Measurements from ENCODE around the gene TAS1R3.

The TAS1R3 gene

DNA sequence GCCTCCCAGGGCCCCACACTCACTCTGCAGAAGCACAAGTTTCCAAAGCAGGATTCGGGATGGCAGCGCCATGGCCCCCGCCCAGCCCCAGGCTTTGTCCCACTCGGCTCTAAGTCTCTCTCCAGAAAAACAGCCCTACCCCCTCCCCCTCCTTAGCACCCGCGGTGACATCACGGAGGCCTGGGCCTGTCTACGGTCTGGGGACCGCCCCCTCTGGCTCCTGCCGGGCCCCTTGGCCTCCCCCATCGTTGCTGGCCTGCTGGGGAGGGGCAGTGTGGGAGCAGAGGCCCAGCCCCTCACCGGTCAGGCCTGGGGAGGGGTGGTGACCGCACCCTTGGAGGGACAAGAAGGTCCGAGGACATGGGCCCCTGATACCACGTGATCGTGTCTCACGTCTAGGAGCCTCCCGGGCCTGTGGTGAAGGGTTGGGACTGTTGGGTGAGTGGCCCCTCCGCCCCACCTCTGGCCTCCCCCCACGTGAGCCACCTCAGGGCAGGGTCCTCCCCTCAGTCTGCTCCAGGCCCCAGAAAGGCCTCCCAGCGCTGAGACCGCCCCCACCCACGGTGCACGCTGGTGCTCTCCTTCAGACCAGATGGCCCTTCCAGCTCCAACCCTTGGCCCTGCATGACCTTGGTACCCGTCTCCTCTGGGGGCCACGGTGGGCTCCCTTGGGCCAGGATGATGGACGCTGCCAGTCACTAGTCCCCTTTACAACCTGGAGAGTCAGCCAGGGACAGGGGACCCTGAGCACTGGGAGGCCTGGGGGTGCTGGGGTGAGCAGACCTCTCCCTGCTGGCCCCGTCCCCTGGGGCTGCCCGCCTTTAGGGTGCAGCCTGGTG is 27.6 kb downstream of the TAS1R3 start, which contains the start of gene MXRA8:
MXRA8 (minus strand) TSS at position 123 of the 839 bp plus-strand sequence; CDS start at position 72, 51 bp downstream.
- CTCF ChIA-PET = interaction anchor here (1.2 kb wide), 1 partner anchor 13 kb away, joined by 3 read pairs; no protein-coding TSS in a partner anchor
- Histone ChIP-seq H3K36me3 (ENCODE audit: control insufficient read depth in 4 of 4, insufficient read depth in 4 of 4, low read length in 3 of 4) (no peaks in the 10 kb centered on the region), H3K27ac (ENCODE audit: insufficient read depth in 1 of 2, low read depth in 1 of 2, low read length in 2 of 2, poor library complexity in 1 of 2, severe bottlenecking in 2 of 2) (no peak within 1 kb of the TSS), H3K9me3 (ENCODE audit: control extremely low read depth in 1 of 5, control insufficient read depth in 4 of 5, insufficient read depth in 2 of 5, low read depth in 1 of 5, low read length in 4 of 5) (peaks cover 0 to 1% (median 0%) of the 10 kb centered on the region in 5 experiments), H3K4me1 (ENCODE audit: control extremely low read depth in 1 of 4, control insufficient read depth in 4 of 4, insufficient read depth in 4 of 4, low read length in 3 of 4) (peaks cover 0 to 16% (median 9%) of the 10 kb centered on the region in 4 experiments), H3K4me3 (ENCODE audit: control insufficient read depth in 1 of 7, extremely low read depth in 1 of 7, insufficient read depth in 4 of 7, low read depth in 2 of 7, low read length in 6 of 7) (peak within 1 kb of the TSS in 1 of 7 experiments; percentile 8), H3K27me3 (replicated peaks in 2 of 5; ENCODE audit: control insufficient read depth in 4 of 5, insufficient read depth in 5 of 5, low read length in 4 of 5) (peaks cover 0 to 86% (median 21%) of the 10 kb centered on the region in 5 experiments)
- POLR2A ChIA-PET = no interaction called here
- peak in 1 of 3 donors; percentile 45 for DNase-seq
- WGBS (ENCODE audit: insufficient coverage) = 36% methylated on average over 26 of the region's 29 CpGs

DNA sequence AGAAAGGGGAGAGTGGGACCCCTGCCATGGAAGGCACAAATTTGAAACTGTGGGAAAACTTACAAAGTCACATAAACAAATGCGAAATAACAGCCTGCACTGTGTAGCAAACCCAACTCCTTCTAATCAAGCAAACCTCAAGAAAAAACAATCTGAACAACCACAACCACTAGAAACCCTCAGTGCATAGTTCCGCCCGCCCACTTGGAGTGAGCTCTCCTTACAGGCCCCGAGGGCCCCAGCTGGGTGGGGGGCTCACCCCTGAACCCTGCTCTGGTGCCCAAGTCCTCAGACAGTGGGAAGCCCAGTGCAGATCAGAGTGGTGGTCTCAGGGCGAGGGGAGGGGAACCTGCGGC is 28.2 kb downstream of the TAS1R3 start:
- ChIA-PET POLR2A (no interaction called here), CTCF (no interaction called here)
- WGBS (ENCODE audit: insufficient coverage) = 70% methylated on average over 2 of the region's 6 CpGs
- peaks cover 0 to 1% (median 0%) of the 10 kb centered on the region in 5 experiments for H3K9me3 ChIP-seq (ENCODE audit: control extremely low read depth in 1 of 5, control insufficient read depth in 4 of 5, insufficient read depth in 2 of 5, low read depth in 1 of 5, low read length in 4 of 5)
- peaks cover 0 to 82% (median 21%) of the 10 kb centered on the region in 5 experiments for H3K27me3 ChIP-seq (replicated peaks in 2 of 5; ENCODE audit: control insufficient read depth in 4 of 5, insufficient read depth in 5 of 5, low read length in 4 of 5)
- H3K36me3 ChIP-seq (ENCODE audit: control insufficient read depth in 4 of 4, insufficient read depth in 4 of 4, low read length in 3 of 4) = no peaks in the 10 kb centered on the region
- DNase-seq = no peak
- no peak overlapping the region for H3K27ac ChIP-seq (ENCODE audit: insufficient read depth in 1 of 2, low read depth in 1 of 2, low read length in 2 of 2, poor library complexity in 1 of 2, severe bottlenecking in 2 of 2)
- no peak overlapping the region for H3K4me3 ChIP-seq (ENCODE audit: control insufficient read depth in 1 of 7, extremely low read depth in 1 of 7, insufficient read depth in 4 of 7, low read depth in 2 of 7, low read length in 6 of 7)
- peaks cover 0 to 10% (median 7%) of the 10 kb centered on the region in 4 experiments for H3K4me1 ChIP-seq (ENCODE audit: control extremely low read depth in 1 of 4, control insufficient read depth in 4 of 4, insufficient read depth in 4 of 4, low read length in 3 of 4)

DNA sequence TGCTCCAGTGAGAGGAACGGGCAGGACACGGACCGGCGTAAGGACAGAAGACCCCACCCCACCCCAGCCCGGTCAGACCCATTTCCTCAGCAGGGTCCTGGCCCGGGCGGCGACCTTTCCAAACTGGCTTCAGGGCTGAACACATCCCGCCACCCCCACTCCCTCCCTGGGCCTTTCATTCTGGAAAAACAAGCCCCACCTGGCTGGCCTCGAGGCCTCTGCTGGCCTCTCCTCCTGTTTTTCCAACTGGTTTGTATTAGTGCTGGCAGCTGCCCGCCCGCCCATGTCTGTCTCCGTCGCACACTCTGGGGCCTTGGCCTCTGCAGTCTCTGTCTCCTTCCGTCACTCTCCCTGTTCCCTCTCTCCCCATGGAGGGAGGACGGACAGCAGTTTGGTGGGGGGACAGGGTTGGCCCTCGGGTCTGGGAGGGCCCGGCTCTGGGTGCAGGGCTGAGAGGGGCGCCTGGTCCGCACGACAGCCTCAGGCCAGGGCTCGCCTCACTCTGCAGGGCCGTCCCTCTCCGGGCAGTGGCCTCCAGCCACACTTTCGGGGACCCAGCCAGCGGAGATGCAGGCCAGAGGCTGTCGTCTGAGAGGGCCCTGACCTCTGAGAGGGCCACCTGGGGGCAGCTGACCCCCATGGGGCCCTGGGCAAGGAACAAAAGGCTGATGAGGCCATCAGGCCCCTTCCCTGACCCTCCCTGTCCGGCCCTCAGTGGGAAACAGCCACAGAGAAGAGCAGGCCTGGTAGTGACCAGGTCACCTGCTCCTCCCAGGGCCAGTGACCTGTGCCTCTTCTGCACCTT is 28.8 kb downstream of the TAS1R3 start:
- ChIA-PET POLR2A (no interaction called here), CTCF (no interaction called here)
- Histone ChIP-seq H3K27ac (ENCODE audit: insufficient read depth in 1 of 2, low read depth in 1 of 2, low read length in 2 of 2, poor library complexity in 1 of 2, severe bottlenecking in 2 of 2) (no peak overlapping the region), H3K9me3 (ENCODE audit: control extremely low read depth in 1 of 5, control insufficient read depth in 4 of 5, insufficient read depth in 2 of 5, low read depth in 1 of 5, low read length in 4 of 5) (peaks cover 0 to 1% (median 0%) of the 10 kb centered on the region in 5 experiments), H3K4me3 (ENCODE audit: control insufficient read depth in 1 of 7, extremely low read depth in 1 of 7, insufficient read depth in 4 of 7, low read depth in 2 of 7, low read length in 6 of 7) (no peak overlapping the region), H3K4me1 (ENCODE audit: control extremely low read depth in 1 of 4, control insufficient read depth in 4 of 4, insufficient read depth in 4 of 4, low read length in 3 of 4) (peaks cover 0 to 8% (median 2%) of the 10 kb centered on the region in 4 experiments), H3K36me3 (ENCODE audit: control insufficient read depth in 4 of 4, insufficient read depth in 4 of 4, low read length in 3 of 4) (no peaks in the 10 kb centered on the region), H3K27me3 (replicated peaks in 2 of 5; ENCODE audit: control insufficient read depth in 4 of 5, insufficient read depth in 5 of 5, low read length in 4 of 5) (peaks cover 0 to 77% (median 21%) of the 10 kb centered on the region in 5 experiments)
- no peak for DNase-seq
- WGBS (ENCODE audit: insufficient coverage) = 73% methylated on average over 19 of the region's 28 CpGs

DNA sequence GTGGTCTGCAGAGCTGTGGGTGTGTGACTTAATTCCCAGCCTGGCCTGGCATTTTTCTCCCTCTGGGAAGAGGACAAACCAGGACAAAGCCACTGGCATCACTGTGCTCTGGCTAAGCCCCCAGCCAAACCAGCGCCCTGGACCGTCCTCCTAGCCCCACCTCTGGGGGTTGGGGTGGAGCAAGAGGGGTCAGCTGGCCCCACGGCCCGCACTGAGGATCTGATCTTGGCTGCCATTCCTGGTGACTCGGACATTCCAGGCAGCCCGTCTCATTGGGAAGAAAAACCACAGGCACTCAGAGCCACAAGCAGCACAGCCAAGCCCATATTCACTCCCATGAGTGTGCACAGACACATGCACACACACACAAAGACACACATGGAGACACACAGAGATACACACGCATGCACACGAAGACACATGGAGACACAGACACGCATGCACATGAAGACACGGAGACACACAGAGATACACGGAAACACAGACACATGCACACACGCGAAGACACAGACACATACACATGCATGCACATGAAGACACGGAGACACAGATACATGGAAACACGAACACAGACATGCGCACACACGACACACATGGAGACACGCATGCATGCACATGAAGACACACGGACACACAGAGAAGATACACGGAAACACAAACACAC is 29.6 kb downstream of the TAS1R3 start:
- H3K36me3 ChIP-seq (ENCODE audit: control insufficient read depth in 4 of 4, insufficient read depth in 4 of 4, low read length in 3 of 4) = no peaks in the 10 kb centered on the region
- POLR2A ChIA-PET = no interaction called here
- WGBS (ENCODE audit: insufficient coverage) = 82% methylated on average over 15 of the region's 20 CpGs
- peaks cover 0 to 71% (median 21%) of the 10 kb centered on the region in 5 experiments for H3K27me3 ChIP-seq (replicated peaks in 2 of 5; ENCODE audit: control insufficient read depth in 4 of 5, insufficient read depth in 5 of 5, low read length in 4 of 5)
- H3K27ac ChIP-seq (ENCODE audit: insufficient read depth in 1 of 2, low read depth in 1 of 2, low read length in 2 of 2, poor library complexity in 1 of 2, severe bottlenecking in 2 of 2) = no peak overlapping the region
- DNase-seq = no peak
- H3K4me1 ChIP-seq (ENCODE audit: control extremely low read depth in 1 of 4, control insufficient read depth in 4 of 4, insufficient read depth in 4 of 4, low read length in 3 of 4) = peaks cover 0 to 5% (median 2%) of the 10 kb centered on the region in 4 experiments
- peaks cover 0 to 1% (median 0%) of the 10 kb centered on the region in 5 experiments for H3K9me3 ChIP-seq (ENCODE audit: control extremely low read depth in 1 of 5, control insufficient read depth in 4 of 5, insufficient read depth in 2 of 5, low read depth in 1 of 5, low read length in 4 of 5)
- CTCF ChIA-PET = no interaction called here
- no peak overlapping the region for H3K4me3 ChIP-seq (ENCODE audit: control insufficient read depth in 1 of 7, extremely low read depth in 1 of 7, insufficient read depth in 4 of 7, low read depth in 2 of 7, low read length in 6 of 7)

DNA sequence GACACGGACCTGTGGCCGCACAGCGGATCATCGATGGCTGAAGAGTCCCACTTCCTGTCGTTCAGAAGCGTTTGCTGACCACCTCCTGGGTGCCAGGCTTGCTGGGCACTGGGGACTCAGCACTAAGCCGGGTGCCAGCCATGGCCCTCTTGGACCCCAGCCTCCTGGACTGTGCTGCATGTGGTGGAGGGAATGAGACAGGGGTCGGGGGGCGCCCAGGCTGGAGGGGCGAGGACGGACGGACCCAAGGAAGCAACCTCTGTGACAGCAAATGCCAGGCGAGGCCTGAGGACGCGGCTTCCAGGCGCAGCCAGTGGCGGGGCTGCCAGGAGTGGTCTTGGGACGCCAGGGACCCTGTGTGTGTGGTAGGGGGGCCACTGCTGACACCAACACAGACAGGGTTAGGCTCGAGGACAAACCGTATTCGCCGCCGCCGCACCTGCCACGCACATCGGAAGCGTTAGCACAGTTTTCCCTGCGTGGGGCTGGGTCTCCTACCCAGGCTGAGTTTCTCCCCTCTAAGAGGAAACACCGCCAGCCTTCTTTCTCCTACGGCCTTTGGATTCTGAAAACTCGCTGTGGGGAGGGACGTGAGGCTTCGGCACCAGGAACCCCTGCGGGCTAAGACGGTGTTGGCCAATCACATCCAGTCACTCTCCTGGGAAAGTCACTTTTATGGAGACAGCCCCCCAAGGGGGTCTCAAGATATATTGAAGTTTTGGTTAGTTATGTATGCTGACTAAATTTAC is 30.3 kb downstream of the TAS1R3 start:
- no peak overlapping the region for H3K4me3 ChIP-seq (ENCODE audit: control insufficient read depth in 1 of 7, extremely low read depth in 1 of 7, insufficient read depth in 4 of 7, low read depth in 2 of 7, low read length in 6 of 7)
- H3K4me1 ChIP-seq (ENCODE audit: control extremely low read depth in 1 of 4, control insufficient read depth in 4 of 4, insufficient read depth in 4 of 4, low read length in 3 of 4) = peaks cover 0 to 5% (median 2%) of the 10 kb centered on the region in 4 experiments
- no peaks in the 10 kb centered on the region for H3K36me3 ChIP-seq (ENCODE audit: control insufficient read depth in 4 of 4, insufficient read depth in 4 of 4, low read length in 3 of 4)
- ChIA-PET CTCF (no interaction called here), POLR2A (no interaction called here)
- 81% methylated on average over 29 of the region's 35 CpGs for WGBS (ENCODE audit: insufficient coverage)
- peaks cover 0 to 71% (median 21%) of the 10 kb centered on the region in 5 experiments for H3K27me3 ChIP-seq (replicated peaks in 2 of 5; ENCODE audit: control insufficient read depth in 4 of 5, insufficient read depth in 5 of 5, low read length in 4 of 5)
- no peak overlapping the region for H3K27ac ChIP-seq (ENCODE audit: insufficient read depth in 1 of 2, low read depth in 1 of 2, low read length in 2 of 2, poor library complexity in 1 of 2, severe bottlenecking in 2 of 2)
- peaks cover 0 to 4% (median 0%) of the 10 kb centered on the region in 5 experiments for H3K9me3 ChIP-seq (ENCODE audit: control extremely low read depth in 1 of 5, control insufficient read depth in 4 of 5, insufficient read depth in 2 of 5, low read depth in 1 of 5, low read length in 4 of 5)
- DNase-seq = no peak

DNA sequence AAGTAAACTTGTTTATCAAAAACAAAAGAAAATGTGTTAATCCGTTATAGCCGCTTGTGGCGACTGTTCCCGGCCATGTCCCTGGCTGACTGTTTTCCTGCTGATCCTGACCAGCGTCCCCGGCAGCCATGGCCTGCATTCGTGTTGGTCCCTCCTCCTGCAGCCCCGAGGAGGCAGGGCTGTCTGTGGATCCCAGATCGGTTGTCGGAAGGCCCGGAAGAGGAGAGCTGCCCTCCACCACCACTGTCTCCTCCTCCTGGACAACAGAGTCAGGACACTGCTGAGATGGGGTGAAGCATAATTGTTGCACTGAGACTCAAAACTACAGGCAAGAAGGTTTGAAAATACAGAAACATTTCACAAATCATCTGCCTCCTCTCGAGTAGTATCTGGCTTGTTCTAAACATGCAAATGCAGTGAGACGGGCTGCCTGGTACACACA is 30.9 kb downstream of the TAS1R3 start:
- CTCF ChIA-PET = no interaction called here
- H3K27ac ChIP-seq (ENCODE audit: insufficient read depth in 1 of 2, low read depth in 1 of 2, low read length in 2 of 2, poor library complexity in 1 of 2, severe bottlenecking in 2 of 2) = no peak overlapping the region
- no peak for DNase-seq
- H3K27me3 ChIP-seq (replicated peaks in 2 of 5; ENCODE audit: control insufficient read depth in 4 of 5, insufficient read depth in 5 of 5, low read length in 4 of 5) = peaks cover 0 to 66% (median 20%) of the 10 kb centered on the region in 5 experiments
- POLR2A ChIA-PET = no interaction called here
- WGBS (ENCODE audit: insufficient coverage) = 34% methylated on average over 13 of the region's 13 CpGs
- peaks cover 0 to 10% (median 0%) of the 10 kb centered on the region in 5 experiments for H3K9me3 ChIP-seq (ENCODE audit: control extremely low read depth in 1 of 5, control insufficient read depth in 4 of 5, insufficient read depth in 2 of 5, low read depth in 1 of 5, low read length in 4 of 5)
- no peak overlapping the region for H3K4me3 ChIP-seq (ENCODE audit: control insufficient read depth in 1 of 7, extremely low read depth in 1 of 7, insufficient read depth in 4 of 7, low read depth in 2 of 7, low read length in 6 of 7)
- peaks cover 0 to 5% (median 2%) of the 10 kb centered on the region in 4 experiments for H3K4me1 ChIP-seq (ENCODE audit: control extremely low read depth in 1 of 4, control insufficient read depth in 4 of 4, insufficient read depth in 4 of 4, low read length in 3 of 4)
- no peaks in the 10 kb centered on the region for H3K36me3 ChIP-seq (ENCODE audit: control insufficient read depth in 4 of 4, insufficient read depth in 4 of 4, low read length in 3 of 4)
